ENCODE measurements around the gene ZDHHC8.

GRCh38 chr22:20130319-20130718 is 1.3 kb upstream of the ZDHHC8 start:
- TF ChIP-seq EZH2 (IDR thresholded peaks at IDR 0.05), result no peak
- no peak for TF ChIP-seq POLR2AphosphoS5 (IDR thresholded peaks at IDR 0.05; ENCODE audit: borderline replicate concordance, low read depth, low read length)
- no peak for TF ChIP-seq FOXP2 (optimal IDR thresholded peaks at IDR 0.05; ENCODE audit: control extremely low read depth, extremely low read length, insufficient read depth)

Measured in SK-N-MC (cell line).